ENCODE data around the gene SF3B6. TPM values are rescaled to one million over a fixed set of nuclear protein-coding genes. Genes with fewer than 3 reads are reported as not detected.

Gene SF3B6
- total and polyA plus RNA-seq, 2 donors (not counting 3 experiments of a cell fraction or from before 2014, with no cell fraction given) = 105 to 150 TPM

- ChIA-PET CTCF (interaction anchor here (1.0 to 5.0 kb wide), 6 partner anchors 11 to 196 kb away, joined by 3 to 43 read pairs (median 4); partner anchors contain the start of genes ATAD2B, TP53I3 and WDCP), POLR2A (no interaction called here)
- Histone ChIP-seq H4K20me1 (replicated peaks; ENCODE audit: control insufficient read depth, extremely low read depth, insufficient read depth, low read length) (no peaks in the 10 kb centered on the region), H3K9ac (replicated peaks; ENCODE audit: extremely low read depth, insufficient read depth, low read length) (peak within 1 kb of the TSS; percentile 84), H3K79me2 (ENCODE audit: control insufficient read depth, insufficient read depth, low read length) (peaks cover 2% of the 10 kb centered on the region), H3K9me1 (replicated peaks; ENCODE audit: control insufficient read depth, extremely low read depth, insufficient read depth, low read length) (no peaks in the 10 kb centered on the region), H3K4me1 (ENCODE audit: control insufficient read depth, extremely low read depth, insufficient read depth, low read length) (peaks cover 22% of the 10 kb centered on the region), H3K9me3 (replicated peaks; ENCODE audit: control insufficient read depth, insufficient read depth, low read length) (no peaks in the 10 kb centered on the region), H3K27me3 (ENCODE audit: control insufficient read depth in 2 of 2, insufficient read depth in 2 of 2, low read length in 2 of 2) (no peaks in the 10 kb centered on the region), H3K36me3 (ENCODE audit: control insufficient read depth in 2 of 2, extremely low read depth in 1 of 2, insufficient read depth in 2 of 2, low read length in 2 of 2) (no peaks in the 10 kb centered on the region), H3K27ac (ENCODE audit: insufficient read depth, low read depth, low read length) (peak within 1 kb of the TSS; percentile 77), H2AFZ (ENCODE audit: low read depth, low read length) (peak within 1 kb of the TSS; percentile 79), H3K4me3 (replicated peaks in 1 of 3; ENCODE audit: insufficient read depth in 1 of 3, low read depth in 1 of 3, low read length in 3 of 3) (peak within 1 kb of the TSS; percentile 51 to 94 (median 73)), H3K4me2 (ENCODE audit: insufficient read depth, low read length) (peak within 1 kb of the TSS; percentile 90)
- DNase-seq (ENCODE audit: low read depth, low spot score) (peak; percentile 85), FAIRE-seq (peak; percentile 84)
- TF ChIP-seq POLR2A (IDR thresholded peaks at IDR 0.05; ENCODE audit: low read depth, low read length) (peak; percentile 84), POLR2AphosphoS5 (IDR thresholded peaks at IDR 0.05; ENCODE audit: insufficient read depth, low read depth, low read length) (peak; percentile 86), EZH2 (IDR thresholded peaks at IDR 0.05; ENCODE audit: borderline replicate concordance, low read depth, low read length, severe bottlenecking) (no peak)
- TF ChIP-seq, protein P1, sequence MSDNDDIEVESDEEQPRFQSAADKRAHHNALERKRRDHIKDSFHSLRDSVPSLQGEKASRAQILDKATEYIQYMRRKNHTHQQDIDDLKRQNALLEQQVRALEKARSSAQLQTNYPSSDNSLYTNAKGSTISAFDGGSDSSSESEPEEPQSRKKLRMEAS (IDR thresholded peaks at IDR 0.05; ENCODE audit: insufficient read depth, insufficient read length) = no peak
- intact Hi-C loops (cut with micrococcal nuclease) = loop anchor here (1.0 kb wide), 1 partner anchor 39 kb away; the partner anchor contains the start of gene TP53I3
- BruUV-seq (replicated peaks) = no TSS peak
- dilution Hi-C loops (cut with MboI; ENCODE audit: extremely low pct_ligation_motif_present, low sequenced_read_pairs) = no loop called here
Measured at GRCh38 chr2:24123195-24123921, 47.2 kb upstream of the SF3B6 start, which contains the start of the genes FAM228B and PFN4. Gene FAM228B (plus strand): TSS chr2:24123469. CDS start chr2:24124362, 893 bp downstream. Gene PFN4 (minus strand): TSS chr2:24123334. CDS start chr2:24122535, 799 bp downstream.

All from endothelial cell of umbilical vein (primary cell).